NCI-H446 (cell line): ENCODE results near the gene SFXN3.

Experiments used
- DNase-seq, 2 experiments: peaks; one replicate each; lab custom pipeline; 2025; lab: John Stamatoyannopoulos, UW

SFXN3 gene

GRCh38 chr10:101000127-101000914, 30.7 kb upstream of the SFXN3 start:
- DNase-seq = peak in 1 of 2 experiments; percentile 17

GRCh38 chr10:101000915-101001658, 29.9 kb upstream of the SFXN3 start:
- DNase-seq = no peak

GRCh38 chr10:101001659-101002035, 29.4 kb upstream of the SFXN3 start:
- no peak for DNase-seq

DNA sequence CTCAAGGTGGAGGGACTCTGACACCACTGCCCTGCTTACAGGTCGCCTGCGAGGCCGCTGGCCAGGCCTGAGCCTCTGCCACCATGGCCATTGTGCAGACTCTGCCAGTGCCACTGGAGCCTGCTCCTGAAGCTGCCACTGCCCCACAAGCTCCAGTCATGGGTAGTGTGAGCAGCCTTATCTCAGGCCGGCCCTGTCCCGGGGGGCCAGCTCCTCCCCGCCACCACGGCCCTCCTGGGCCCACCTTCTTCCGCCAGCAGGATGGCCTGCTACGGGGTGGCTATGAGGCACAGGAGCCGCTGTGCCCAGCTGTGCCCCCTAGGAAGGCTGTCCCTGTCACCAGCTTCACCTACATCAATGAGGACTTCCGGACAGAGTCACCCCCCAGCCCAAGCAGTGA, 28.6 kb upstream of the SFXN3 start:
- no peak for DNase-seq

DNA sequence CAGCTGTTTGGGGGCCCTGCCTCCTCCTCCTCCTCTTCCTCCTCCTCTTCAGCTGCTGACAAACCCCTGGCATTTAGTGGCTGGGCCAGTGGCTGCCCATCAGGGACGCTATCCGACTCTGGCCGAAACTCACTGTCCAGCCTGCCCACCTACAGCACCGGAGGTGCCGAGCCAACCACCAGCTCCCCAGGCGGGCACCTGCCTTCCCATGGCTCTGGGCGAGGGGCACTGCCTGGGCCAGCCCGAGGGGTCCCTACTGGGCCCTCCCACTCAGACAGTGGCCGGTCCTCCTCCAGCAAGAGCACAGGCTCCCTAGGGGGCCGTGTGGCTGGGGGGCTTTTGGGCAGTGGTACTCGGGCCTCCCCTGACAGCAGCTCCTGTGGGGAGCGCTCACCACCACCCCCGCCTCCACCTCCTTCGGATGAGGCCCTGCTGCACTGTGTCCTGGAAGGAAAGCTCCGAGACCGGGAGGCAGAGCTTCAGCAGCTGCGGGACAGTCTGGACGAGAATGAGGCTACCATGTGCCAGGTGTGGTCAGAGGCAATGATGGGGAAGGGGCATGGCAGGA, 27.3 kb upstream of the SFXN3 start:
- no peak for DNase-seq

- DNase-seq = no peak
Observed at GRCh38 chr10:101005361-101005760, 25.7 kb upstream of the SFXN3 start.

DNA sequence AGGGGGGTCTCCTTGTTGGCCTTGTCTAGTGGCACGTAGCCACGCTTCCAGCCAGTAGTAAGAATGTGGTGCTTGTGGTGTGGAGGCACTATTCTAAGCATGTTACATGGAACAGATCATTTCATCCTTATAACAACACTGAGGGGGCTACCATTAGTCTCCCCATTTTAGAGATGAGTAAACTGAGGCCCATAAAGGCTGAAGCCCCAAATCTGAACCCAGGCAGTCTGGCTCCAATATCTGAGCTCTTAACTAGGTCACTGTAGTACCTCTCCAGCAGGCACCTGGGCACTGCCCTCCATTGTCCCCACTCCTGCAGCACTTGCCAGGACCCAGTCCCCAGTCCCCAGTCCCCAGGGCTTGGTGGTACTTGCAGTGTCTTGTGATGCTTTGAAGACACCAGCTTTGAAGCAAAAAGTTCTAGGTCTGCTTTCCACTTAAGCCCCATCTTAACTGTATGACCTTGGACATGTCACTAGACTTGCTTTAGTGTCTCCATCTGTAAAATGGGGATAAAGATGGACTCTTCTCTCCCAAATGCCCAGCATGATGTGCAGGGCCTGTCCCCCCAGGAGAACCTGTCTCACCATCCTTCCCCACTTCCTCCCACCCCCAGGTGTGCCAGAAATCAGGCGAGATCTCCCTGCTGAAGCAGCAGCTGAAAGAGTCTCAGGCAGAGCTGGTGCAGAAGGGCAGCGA, 25.0 kb upstream of the SFXN3 start:
- DNase-seq = no peak

GRCh38 chr10:101006593-101007098, 24.4 kb upstream of the SFXN3 start:
- no peak for DNase-seq

DNA sequence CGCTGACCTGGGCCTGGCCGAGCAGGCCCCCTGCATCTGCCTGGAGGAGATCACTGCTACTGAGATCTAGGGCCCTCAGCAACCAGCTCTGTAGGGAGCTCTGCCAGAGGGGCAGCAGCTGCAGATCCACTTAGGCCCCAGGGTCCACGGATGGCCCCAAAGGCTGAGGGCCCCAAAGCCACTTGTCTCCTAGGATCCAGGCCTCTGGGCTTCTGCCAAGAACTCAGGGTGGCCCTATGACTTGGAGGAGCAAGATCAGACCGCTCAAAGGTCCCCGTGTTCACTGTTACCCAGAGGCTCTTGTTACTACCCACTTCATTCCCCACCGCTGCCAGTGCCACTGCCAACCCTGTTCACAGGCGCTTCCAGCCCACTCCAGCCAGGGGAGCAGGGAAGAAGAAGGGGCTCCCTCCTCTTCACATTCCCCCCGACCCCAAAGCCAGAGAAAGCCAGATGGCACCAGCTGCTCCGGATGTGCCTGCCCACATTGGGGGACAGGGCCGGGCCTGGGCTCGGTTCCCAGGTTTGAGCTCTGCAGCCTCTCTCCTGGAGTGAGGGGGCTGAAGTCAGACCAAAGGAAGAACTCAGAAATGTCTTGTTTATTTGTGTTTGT, 23.8 kb upstream of the SFXN3 start:
- no peak for DNase-seq

DNA sequence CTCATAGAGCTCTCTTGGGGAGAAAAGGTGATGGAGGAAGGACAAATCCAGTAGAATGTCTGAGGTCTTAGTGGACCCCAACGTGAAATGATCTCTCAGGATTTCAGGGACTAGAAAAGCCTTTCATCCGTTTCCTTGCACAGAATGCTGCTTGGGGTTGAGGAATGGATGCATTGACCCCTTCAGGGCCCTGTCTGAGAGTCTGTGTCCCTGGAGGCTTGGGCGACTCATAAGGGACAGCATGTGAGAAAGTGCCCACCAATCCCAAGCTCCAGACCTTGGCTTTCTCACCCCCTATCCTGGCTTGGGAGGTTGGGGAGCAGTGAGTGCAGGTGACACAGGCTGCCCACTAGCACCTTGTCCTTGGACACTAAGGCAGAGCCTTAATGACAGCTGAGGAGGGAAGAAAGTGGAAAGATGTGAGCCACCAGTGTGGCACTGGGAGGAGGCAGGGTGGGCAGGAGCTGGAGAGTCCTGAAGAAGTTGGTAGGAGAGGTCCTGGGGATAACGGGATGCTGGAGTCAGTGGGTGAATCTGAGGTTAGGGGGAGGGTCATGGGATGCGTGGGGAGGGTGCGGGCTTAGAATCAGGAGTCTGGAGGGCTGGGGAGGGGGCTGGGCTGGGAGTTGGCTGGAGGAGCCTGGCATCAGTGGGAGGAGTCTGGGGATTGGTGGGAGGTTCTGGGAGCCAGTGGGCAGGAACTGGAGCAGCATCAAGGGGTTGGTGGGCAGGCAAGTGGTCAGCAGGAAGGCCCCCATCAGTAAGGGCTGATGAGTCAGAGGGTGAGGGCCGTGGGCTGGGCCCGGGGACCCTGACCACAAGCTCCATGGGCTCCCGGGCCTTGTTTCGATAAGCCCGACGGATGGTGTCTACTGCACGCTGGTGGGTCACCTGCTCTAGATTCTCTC, 22.9 kb upstream of the SFXN3 start:
- DNase-seq = no peak

DNA sequence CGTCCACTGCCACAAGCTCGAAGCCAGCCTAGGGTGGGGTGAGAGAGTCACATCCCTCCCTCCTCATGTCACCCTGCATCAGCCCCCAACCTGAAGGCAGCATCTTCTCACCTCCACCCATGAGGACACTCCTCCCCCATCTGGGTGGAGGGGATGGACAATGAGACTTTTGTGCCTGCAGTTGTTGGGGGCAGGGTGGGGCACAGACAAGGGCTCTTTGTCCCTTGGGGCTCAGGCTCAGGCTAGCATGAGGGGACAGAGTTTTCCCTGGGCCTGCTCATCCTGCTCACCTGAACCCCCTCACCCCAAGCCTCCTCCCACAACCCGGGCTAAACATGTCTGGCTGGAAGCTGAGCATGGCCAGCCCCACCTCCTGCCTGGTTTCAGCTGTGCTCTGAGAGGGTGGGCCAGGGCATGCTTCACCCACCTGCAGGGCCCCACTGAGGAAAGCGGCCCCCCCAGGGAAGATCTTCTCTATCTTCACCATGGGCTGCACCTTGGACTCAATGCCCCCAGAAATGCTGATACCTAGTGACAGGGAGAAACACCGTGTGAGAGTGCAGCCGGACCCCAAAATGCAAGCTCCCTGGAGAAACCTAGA, 22.1 kb upstream of the SFXN3 start:
- no peak for DNase-seq

DNA sequence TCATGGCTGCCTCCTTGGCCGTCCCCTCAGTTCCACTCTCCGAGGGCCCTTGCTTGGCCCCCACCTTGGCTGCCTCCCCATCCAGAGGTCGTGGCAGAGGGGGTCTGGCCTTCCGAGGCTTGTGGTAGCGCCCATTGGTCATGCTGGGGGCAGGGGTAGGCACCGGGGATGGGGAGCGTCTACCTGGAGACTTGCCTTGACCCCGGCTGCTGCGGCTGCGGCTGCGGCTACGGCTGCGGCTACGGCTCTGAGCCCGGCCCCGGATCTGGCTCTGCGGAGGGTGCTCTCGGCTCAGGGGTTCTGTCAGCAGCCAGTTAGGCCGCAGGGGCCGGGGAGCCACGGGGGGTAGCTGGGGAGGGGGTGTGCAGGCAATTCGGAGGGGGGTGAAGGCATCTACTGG, 20.7 kb upstream of the SFXN3 start:
- no peak for DNase-seq

- DNase-seq = no peak
Observed at GRCh38 chr10:101011517-101012423, 19.3 kb upstream of the SFXN3 start.

- DNase-seq = peak; percentile 38 to 77
Observed at GRCh38 chr10:101012525-101013364, 18.3 kb upstream of the SFXN3 start.

DNA sequence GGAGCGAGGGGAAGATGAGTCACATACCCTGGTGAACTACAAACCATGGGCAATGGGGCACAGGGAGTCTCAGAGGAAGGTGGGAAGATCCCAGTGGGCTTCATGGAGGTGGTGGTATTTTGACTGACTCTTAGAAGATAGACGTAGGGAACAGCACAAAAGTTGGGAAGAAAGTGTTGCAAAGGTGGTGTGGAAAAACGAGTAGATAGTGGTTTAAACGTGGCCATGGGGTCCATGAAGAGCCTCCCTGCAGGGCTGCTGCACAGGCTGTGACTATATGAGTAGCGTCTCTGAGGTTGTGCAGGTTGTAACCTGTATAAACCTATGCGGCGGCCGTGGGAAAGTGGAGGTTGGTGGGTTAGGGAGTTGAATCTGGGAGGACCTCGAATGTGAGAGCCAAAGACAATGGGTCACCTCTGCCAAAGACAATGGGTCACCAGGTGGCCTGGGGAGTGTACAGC, 17.6 kb upstream of the SFXN3 start:
- no peak for DNase-seq

GRCh38 chr10:101014230-101014884, 16.7 kb upstream of the SFXN3 start:
- DNase-seq = peak; percentile 45 to 66

- no peak for DNase-seq
Observed at GRCh38 chr10:101014966-101015581, 16.0 kb upstream of the SFXN3 start.
